Liver (tissue), 9 donors: ENCODE results near the gene OR10C1. TPM values are rescaled to one million over a fixed set of nuclear protein-coding genes. Genes with fewer than 3 reads are reported as not detected.

ENCODE experiments used
- DNase-seq: peaks from one replicate; pipeline ENCODE4 v3.0.0-alpha.2; 2017; ENCODE audit warnings: low spot score
- H3K27ac ChIP-seq, 2 donors: one replicate each; pipeline ENCODE4 v1.7.0; 2013; ENCODE audit warnings: inconsistent platforms in 2 of 2, low read length in 2 of 2, control low read depth in 1 of 2, low read depth in 1 of 2, mild to moderate bottlenecking in 1 of 2
- H3K27me3 ChIP-seq, 4 donors: one replicate each; pipeline versions ENCODE4 v1.6.1 to v1.7.0; 2013; ENCODE audit warnings: low read length in 3 of 4, inconsistent platforms in 1 of 4, mild to moderate bottlenecking in 1 of 4, moderate library complexity in 1 of 4; ENCODE audit not compliant: control insufficient read depth in 4 of 4, insufficient read depth in 4 of 4
- H3K36me3 ChIP-seq, 4 donors: one replicate each; pipeline versions ENCODE4 v1.6.1 to v1.7.0; 2013; ENCODE audit warnings: low read length in 3 of 4, mild to moderate bottlenecking in 3 of 4, low read depth in 1 of 4, moderate library complexity in 1 of 4; ENCODE audit not compliant: control insufficient read depth in 4 of 4, insufficient read depth in 3 of 4
- H3K4me1 ChIP-seq, 4 donors: one replicate each; pipeline versions ENCODE4 v1.6.1 to v1.7.0; 2013; ENCODE audit warnings: low read length in 3 of 4, mild to moderate bottlenecking in 3 of 4, moderate library complexity in 1 of 4; ENCODE audit not compliant: control insufficient read depth in 4 of 4, insufficient read depth in 4 of 4
- H3K4me3 ChIP-seq, 3 donors: one replicate each; pipeline versions ENCODE4 v1.6.1 to v1.7.0; 2013; ENCODE audit warnings: low read length in 3 of 3, control low read depth in 1 of 3, low read depth in 1 of 3, mild to moderate bottlenecking in 1 of 3
- H3K9ac ChIP-seq, 2 donors: one replicate each; pipeline ENCODE4 v1.7.0; 2013; ENCODE audit warnings: low read length in 2 of 2, mild to moderate bottlenecking in 2 of 2, moderate library complexity in 2 of 2, control low read depth in 1 of 2, low read depth in 1 of 2
- H3K9me3 ChIP-seq, 4 donors: one replicate each; pipeline versions ENCODE4 v1.6.1 to v1.7.0; 2013; ENCODE audit warnings: low read length in 3 of 4; ENCODE audit not compliant: control insufficient read depth in 4 of 4
- ATF3 ChIP-seq: IDR thresholded peaks from 2 replicates; pipeline ENCODE4 v1.6.1; 2016; ENCODE audit warnings: antibody characterized with exemption
- CTCF ChIP-seq: fragments of 150-350 bp; IDR thresholded peaks from 2 replicates; pipeline ENCODE4 v1.5.1; 2017; ENCODE audit warnings: improper control_type of control experiment, low read depth, low read length; ENCODE audit not compliant: missing input control
- EGR1 ChIP-seq, 2 donors: IDR thresholded peaks; 2 replicates each; pipeline ENCODE4 v1.6.1; 2016 to 2018; ENCODE audit warnings: antibody characterized with exemption in 2 of 2, low read depth in 2 of 2
- FOXA1 ChIP-seq: IDR thresholded peaks from 2 replicates; pipeline ENCODE4 v1.6.1; 2016; ENCODE audit warnings: antibody characterized with exemption
- GABPA ChIP-seq, 2 donors: IDR thresholded peaks in 1 of 2; conservative IDR thresholded peaks in 1 of 2; 2 replicates each; pipeline ENCODE4 v1.6.1; 2016; ENCODE audit warnings: antibody characterized with exemption in 2 of 2, mild to moderate bottlenecking in 1 of 2, moderate library complexity in 1 of 2
- HNF4G ChIP-seq: IDR thresholded peaks from 2 replicates; pipeline ENCODE4 v1.6.1; 2016; ENCODE audit warnings: antibody characterized with exemption
- JUND ChIP-seq, 2 donors: IDR thresholded peaks; 2 replicates each; pipeline ENCODE4 v1.6.1; 2016; ENCODE audit warnings: antibody characterized with exemption in 2 of 2
- MAX ChIP-seq: IDR thresholded peaks from 2 replicates; pipeline ENCODE4 v1.6.1; 2016; ENCODE audit warnings: antibody characterized with exemption
- NR2F2 ChIP-seq: IDR thresholded peaks from 2 replicates; pipeline ENCODE4 v1.6.1; 2016; ENCODE audit warnings: antibody characterized with exemption
- RAD21 ChIP-seq, 2 donors: IDR thresholded peaks; 2 replicates each; pipeline ENCODE4 v1.6.1; 2016; ENCODE audit warnings: antibody characterized with exemption in 2 of 2, mild to moderate bottlenecking in 2 of 2
- REST ChIP-seq: IDR thresholded peaks from 2 replicates; pipeline ENCODE4 v1.6.1; 2016; ENCODE audit warnings: antibody characterized with exemption, mild to moderate bottlenecking
- RXRA ChIP-seq, 2 donors: IDR thresholded peaks; 2 replicates each; pipeline ENCODE4 v1.6.1; 2017 to 2018; ENCODE audit warnings: antibody characterized with exemption in 2 of 2, mild to moderate bottlenecking in 1 of 2
- SP1 ChIP-seq: IDR thresholded peaks from 2 replicates; pipeline ENCODE4 v1.6.1; 2018; ENCODE audit warnings: antibody characterized with exemption, mild to moderate bottlenecking
- TAF1 ChIP-seq: conservative IDR thresholded peaks from 2 replicates; pipeline ENCODE4 v1.6.1; 2016; ENCODE audit warnings: antibody characterized with exemption, mild to moderate bottlenecking
- YY1 ChIP-seq: IDR thresholded peaks from 2 replicates; pipeline ENCODE4 v1.6.1; 2016; ENCODE audit warnings: antibody characterized with exemption, mild to moderate bottlenecking
- ZBTB33 ChIP-seq: IDR thresholded peaks from 2 replicates; pipeline ENCODE4 v1.6.1; 2016; ENCODE audit warnings: antibody characterized with exemption
- WGBS: extraction: QIAGEN DNeasy Blood & Tissue Kit; methylation state at CpG from one replicate; pipeline ENCODE4 v1.1.7; 2013; 5-methylcytosine and 5-hydroxymethylcytosine counted together
- polyA plus RNA-seq, 2 donors: library from polyadenylated mRNA; stranded (reverse) in 1 of 2; unstranded in 1 of 2; fragments of 200-250 nt in 1 of 2; fragments of >200 nt in 1 of 2; fragmentation: Nextera tagmentation in 1 of 2; extraction: Ambion mirVana in 1 of 2; gene quantifications; one replicate each; pipeline versions ENCODE4 v1.2.1 to v1.2.3, GENCODE V29; 2013 to 2015
- total RNA-seq, 2 donors: library from RNA; depleted of rRNA; stranded (reverse); fragments of >200 nt; gene quantifications; one replicate each; pipeline ENCODE4 v1.2.3, GENCODE V29; 2014
- donor health status: healthy.
- donor health status: healthy.
- donor health status: healthy.
- donor health status: healthy.
- donor health status: healthy.

Gene OR10C1
- total and polyA plus RNA-seq, 4 donors = not detected

- WGBS = 57% methylated on average over 2 of the region's 2 CpGs
- peaks cover 0 to 3% (median 0%) of the 10 kb centered on the region in 4 donors for H3K27me3 ChIP-seq
- no peaks in the 10 kb centered on the region for H3K36me3 ChIP-seq
- no peak for DNase-seq
- H3K27ac ChIP-seq = no peak within 1 kb of the TSS
- H3K9me3 ChIP-seq = no peaks in the 10 kb centered on the region
- no peak within 1 kb of the TSS for H3K9ac ChIP-seq
- no peak within 1 kb of the TSS for H3K4me3 ChIP-seq
- TF ChIP-seq NR2F2 (no peak), ATF3 (no peak), EGR1 (IDR thresholded peaks at IDR 0.05; ENCODE audit: low read depth in 2 of 2) (no peak), REST (no peak), RXRA (IDR thresholded peaks at IDR 0.05) (no peak), RAD21 (IDR thresholded peaks at IDR 0.05) (no peak), CTCF (no peak), YY1 (no peak), MAX (no peak)
- no peaks in the 10 kb centered on the region for H3K4me1 ChIP-seq
These were observed 17.9 kb downstream of the OR10C1 start, which contains the start of the genes OR11A1 and OR2H1 for GRCh38 chr6:29456971-29457370. OR11A1 (minus strand) TSS chr6:29457071; CDS start chr6:29427641, 29,430 bp downstream. OR2H1 (plus strand) TSS chr6:29457155; CDS start chr6:29461770, 4,615 bp downstream.

- 64% methylated on average over 5 of the region's 5 CpGs for WGBS
- Histone ChIP-seq H3K4me1 (peaks cover 0 to 2% (median 0%) of the 10 kb centered on the region in 4 donors), H3K4me3 (no peak overlapping the region), H3K9ac (no peak overlapping the region), H3K9me3 (no peaks in the 10 kb centered on the region), H3K36me3 (no peaks in the 10 kb centered on the region), H3K27ac (no peak overlapping the region), H3K27me3 (peaks cover 0 to 3% (median 0%) of the 10 kb centered on the region in 4 donors)
- no peak for DNase-seq
- TF ChIP-seq MAX (no peak), RAD21 (IDR thresholded peaks at IDR 0.05) (no peak), RXRA (IDR thresholded peaks at IDR 0.05) (no peak), JUND (IDR thresholded peaks at IDR 0.05) (no peak), ZBTB33 (no peak), HNF4G (no peak), SP1 (no peak), CTCF (no peak), FOXA1 (no peak), GABPA (IDR thresholded peaks at IDR 0.05 in 1 of 2, conservative IDR thresholded peaks at IDR 0.05 in 1 of 2) (no peak), TAF1 (no peak), NR2F2 (no peak), YY1 (no peak)
These were observed 22.1 kb downstream of the OR10C1 start for GRCh38 chr6:29461021-29461814.
